B cell (primary cell): Measurements from ENCODE around the gene RBM22. TPM values are rescaled to one million over a fixed set of nuclear protein-coding genes. Genes with fewer than 3 reads are reported as not detected.

Source experiments
- ATAC-seq: fragments of 200-7000 bp; cut with Tn5 transposase; one replicate; pipeline ENCODE4 v1.10.0; 2021; ENCODE audit warnings: low read depth, mild to moderate bottlenecking, moderate number of reproducible peaks, moderate library complexity
- CTCF ChIA-PET: fragments of 350-600 bp; sonication (Branson Sonifier 250); formaldehyde crosslinking; loops from one replicate; lab custom pipeline; 2021; ENCODE audit warnings: antibody characterized with exemption, inconsistent platforms; lab: Charles Lee
- POLR2A ChIA-PET: fragments of 350-600 bp; sonication (Branson Sonifier 250); formaldehyde crosslinking; loops from one replicate; lab custom pipeline; 2021; ENCODE audit warnings: antibody characterized with exemption; lab: Charles Lee
- DNase-seq: peaks from one replicate; pipeline ENCODE4 v3.0.0; 2013
- H2AFZ ChIP-seq: 2 replicates; pipeline ENCODE4 v1.6.1; 2012; ENCODE audit warnings: mild to moderate bottlenecking, low read depth, low read length; ENCODE audit not compliant: insufficient read depth, poor library complexity, severe bottlenecking
- H3K27ac ChIP-seq, 2 donors: 1 replicate in 1 of 2; 2 replicates in 1 of 2; pipeline ENCODE4 v1.5.1; 2012 to 2013; ENCODE audit warnings: low read length in 2 of 2, mild to moderate bottlenecking in 2 of 2, moderate library complexity in 1 of 2
- H3K27me3 ChIP-seq, 4 experiments: fragments of 200-600 bp in 1 of 4; sonication (generic) in 1 of 4; replicated peaks in 1 of 4; 1 replicate in 2 of 4; 2 replicates in 2 of 4; pipeline versions ENCODE4 v1.6.1 to v1.7.0; 2013 to 2016; ENCODE audit warnings: low read length in 3 of 4, mild to moderate bottlenecking in 2 of 4, mixed read lengths in 1 of 4, moderate library complexity in 1 of 4; ENCODE audit not compliant: insufficient read depth in 4 of 4, control insufficient read depth in 3 of 4; ENCODE audit errors: control extremely low read depth in 1 of 4
- H3K36me3 ChIP-seq, 2 experiments: replicated peaks in 1 of 2; 1 replicate in 1 of 2; 2 replicates in 1 of 2; pipeline versions ENCODE4 v1.6.1 to v1.7.1; 2013; ENCODE audit warnings: low read length in 1 of 2; ENCODE audit not compliant: insufficient read depth in 2 of 2, control insufficient read depth in 1 of 2; ENCODE audit errors: control extremely low read depth in 1 of 2, extremely low read depth in 1 of 2
- H3K4me1 ChIP-seq, 2 donors: fragments of 200-600 bp in 1 of 2; sonication (generic) in 1 of 2; 1 replicate in 1 of 2; 2 replicates in 1 of 2; pipeline versions ENCODE4 v1.5.1 to v1.6.1; 2013 to 2017; ENCODE audit warnings: low read length in 2 of 2; ENCODE audit not compliant: control insufficient read depth in 2 of 2, insufficient read depth in 2 of 2
- H3K4me2 ChIP-seq: replicated peaks from 2 replicates; pipeline ENCODE3; 2012; ENCODE audit warnings: mild to moderate bottlenecking, low read depth, low read length; ENCODE audit not compliant: poor library complexity, severe bottlenecking
- H3K4me3 ChIP-seq, 5 experiments: fragments of 200-600 bp in 1 of 5; sonication (generic) in 1 of 5; 1 replicate in 3 of 5; 2 replicates in 2 of 5; pipeline versions ENCODE4 v1.5.1 to v1.7.0; 2011 to 2016; ENCODE audit warnings: low read length in 4 of 5, mild to moderate bottlenecking in 4 of 5, low read depth in 2 of 5, control low read depth in 1 of 5, moderate library complexity in 1 of 5; ENCODE audit not compliant: insufficient read depth in 1 of 5; ENCODE audit errors: control extremely low read depth in 1 of 5, extremely low read depth in 1 of 5
- H3K79me2 ChIP-seq: fragments of 200-600 bp; sonication (generic); one replicate; pipeline ENCODE4 v1.6.0; 2016; ENCODE audit warnings: low read length; ENCODE audit not compliant: control insufficient read depth, insufficient read depth
- H3K9ac ChIP-seq: fragments of 200-600 bp; sonication (generic); 2 replicates; pipeline ENCODE4 v1.6.1; 2017; ENCODE audit warnings: mild to moderate bottlenecking, low read length, moderate library complexity
- H3K9me3 ChIP-seq, 3 donors: one replicate each; pipeline versions ENCODE4 v1.6.1 to v1.7.1; 2013; ENCODE audit warnings: low read length in 2 of 3; ENCODE audit not compliant: control insufficient read depth in 2 of 3, insufficient read depth in 1 of 3; ENCODE audit errors: control extremely low read depth in 1 of 3
- H4K20me1 ChIP-seq: 2 replicates; pipeline ENCODE4 v1.6.0; 2012; ENCODE audit warnings: mild to moderate bottlenecking, low read length; ENCODE audit not compliant: insufficient read depth, control insufficient read depth, poor library complexity, severe bottlenecking
- H3K27ac Mint-ChIP-seq: one replicate; pipeline ENCODE4 v1.8.0; 2021; ENCODE audit warnings: mixed read lengths
- H3K27me3 Mint-ChIP-seq: one replicate; pipeline ENCODE4 v1.8.0; 2021; ENCODE audit warnings: mixed read lengths
- H3K4me1 Mint-ChIP-seq: one replicate; pipeline ENCODE4 v1.8.0; 2021; ENCODE audit warnings: mixed read lengths
- H3K4me3 Mint-ChIP-seq: one replicate; pipeline ENCODE4 v1.8.0; 2021; ENCODE audit warnings: mixed read lengths
- H3K9me3 Mint-ChIP-seq: one replicate; pipeline ENCODE4 v1.8.0; 2022; ENCODE audit warnings: mixed read lengths; ENCODE audit not compliant: insufficient read depth
- EZH2 ChIP-seq: IDR thresholded peaks from 2 replicates; pipeline ENCODE4 v1.6.1; 2012; ENCODE audit warnings: borderline replicate concordance, low read depth, mild to moderate bottlenecking, moderate library complexity, low read length; ENCODE audit not compliant: insufficient read depth, poor library complexity, severe bottlenecking
- WGBS: methylation state at CpG from one replicate; pipeline ENCODE4 v1.1.5; 2013; ENCODE audit warnings: missing lambda C conversion rate; ENCODE audit not compliant: insufficient coverage; 5-methylcytosine and 5-hydroxymethylcytosine counted together
- intact Hi-C: fragments of 100-400 bp; cut with micrococcal nuclease; formaldehyde crosslinking; loops from one replicate; pipeline ENCODE4 v1.10.0; 2022
- polyA plus RNA-seq: library from polyadenylated mRNA; depleted of rRNA; stranded (reverse); fragments of >200 nt; gene quantifications from 2 replicates; pipeline ENCODE4 v1.2.3, GENCODE V29; 2012
- total RNA-seq, 2 donors: library from RNA; stranded (reverse); fragments of 120-200 nt in 1 of 2; gene quantifications; 1 replicate in 1 of 2; 2 replicates in 1 of 2; pipeline versions ENCODE4 v1.2.3 to v1.2.4, GENCODE V29; 2013 to 2022
- TF ChIP-seq, protein P1 (sequence below): fragments of 200-600 bp; IDR thresholded peaks from one replicate; pipeline ENCODE4 v1.8.0; 2022; ENCODE audit warnings: antibody characterized with exemption, mild to moderate bottlenecking

RBM22 gene
- total and polyA plus RNA-seq, 2 donors (not counting 1 experiment from before 2014, with no cell fraction given) = 70.6 to 89.4 TPM

DNA sequence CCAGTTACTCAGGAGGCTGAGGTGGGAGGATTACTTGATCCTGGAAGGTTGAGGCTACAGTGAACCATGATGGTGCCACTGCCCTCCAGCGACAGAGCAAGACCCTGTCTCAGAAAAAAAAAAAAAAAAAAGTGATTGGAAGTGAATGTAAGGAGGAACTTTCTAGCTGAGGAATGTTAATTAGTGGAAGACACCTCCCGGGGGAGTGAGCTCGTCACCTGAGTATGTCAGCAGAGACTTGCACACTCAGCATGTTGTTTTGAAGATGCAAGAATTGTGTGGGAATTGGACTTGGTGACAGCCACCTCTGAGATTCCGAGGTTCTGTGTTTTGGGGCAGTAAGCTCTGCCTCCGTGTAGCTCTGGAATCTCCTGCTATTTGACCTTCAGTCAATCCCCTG is 56.8 kb downstream of the RBM22 start:
- Mint-ChIP-seq H3K9me3 (no peaks in the 10 kb centered on the region), H3K27ac (no peak overlapping the region), H3K27me3 (no peaks in the 10 kb centered on the region), H3K4me3 (no peak overlapping the region), H3K4me1 (no peaks in the 10 kb centered on the region)
- ATAC-seq = no peak
- ChIA-PET CTCF (interaction anchor here (1.2 kb wide), 1 partner anchor 32 kb away, joined by 4 read pairs; no protein-coding TSS in a partner anchor), POLR2A (interaction anchor here (0.7 kb wide), 1 partner anchor 32 kb away, joined by 13 read pairs; no protein-coding TSS in a partner anchor)
- Histone ChIP-seq H3K79me2 (no peaks in the 10 kb centered on the region), H3K36me3 (peaks cover 0 to 12% of the 10 kb centered on the region in 2 experiments), H3K27ac (no peak overlapping the region), H3K9ac (no peak overlapping the region), H3K4me1 (no peaks in the 10 kb centered on the region), H3K4me2 (no peak overlapping the region), H3K27me3 (no peaks in the 10 kb centered on the region), H3K9me3 (no peaks in the 10 kb centered on the region), H2AFZ (no peak overlapping the region), H4K20me1 (peaks cover 8% of the 10 kb centered on the region), H3K4me3 (no peak overlapping the region)
- WGBS = 86% methylated on average over 5 of the region's 5 CpGs
- intact Hi-C loops = no loop called here
- no peak for DNase-seq
- TF ChIP-seq, protein P1, sequence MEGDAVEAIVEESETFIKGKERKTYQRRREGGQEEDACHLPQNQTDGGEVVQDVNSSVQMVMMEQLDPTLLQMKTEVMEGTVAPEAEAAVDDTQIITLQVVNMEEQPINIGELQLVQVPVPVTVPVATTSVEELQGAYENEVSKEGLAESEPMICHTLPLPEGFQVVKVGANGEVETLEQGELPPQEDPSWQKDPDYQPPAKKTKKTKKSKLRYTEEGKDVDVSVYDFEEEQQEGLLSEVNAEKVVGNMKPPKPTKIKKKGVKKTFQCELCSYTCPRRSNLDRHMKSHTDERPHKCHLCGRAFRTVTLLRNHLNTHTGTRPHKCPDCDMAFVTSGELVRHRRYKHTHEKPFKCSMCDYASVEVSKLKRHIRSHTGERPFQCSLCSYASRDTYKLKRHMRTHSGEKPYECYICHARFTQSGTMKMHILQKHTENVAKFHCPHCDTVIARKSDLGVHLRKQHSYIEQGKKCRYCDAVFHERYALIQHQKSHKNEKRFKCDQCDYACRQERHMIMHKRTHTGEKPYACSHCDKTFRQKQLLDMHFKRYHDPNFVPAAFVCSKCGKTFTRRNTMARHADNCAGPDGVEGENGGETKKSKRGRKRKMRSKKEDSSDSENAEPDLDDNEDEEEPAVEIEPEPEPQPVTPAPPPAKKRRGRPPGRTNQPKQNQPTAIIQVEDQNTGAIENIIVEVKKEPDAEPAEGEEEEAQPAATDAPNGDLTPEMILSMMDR = no peak
- TF ChIP-seq EZH2 = no peak

DNA sequence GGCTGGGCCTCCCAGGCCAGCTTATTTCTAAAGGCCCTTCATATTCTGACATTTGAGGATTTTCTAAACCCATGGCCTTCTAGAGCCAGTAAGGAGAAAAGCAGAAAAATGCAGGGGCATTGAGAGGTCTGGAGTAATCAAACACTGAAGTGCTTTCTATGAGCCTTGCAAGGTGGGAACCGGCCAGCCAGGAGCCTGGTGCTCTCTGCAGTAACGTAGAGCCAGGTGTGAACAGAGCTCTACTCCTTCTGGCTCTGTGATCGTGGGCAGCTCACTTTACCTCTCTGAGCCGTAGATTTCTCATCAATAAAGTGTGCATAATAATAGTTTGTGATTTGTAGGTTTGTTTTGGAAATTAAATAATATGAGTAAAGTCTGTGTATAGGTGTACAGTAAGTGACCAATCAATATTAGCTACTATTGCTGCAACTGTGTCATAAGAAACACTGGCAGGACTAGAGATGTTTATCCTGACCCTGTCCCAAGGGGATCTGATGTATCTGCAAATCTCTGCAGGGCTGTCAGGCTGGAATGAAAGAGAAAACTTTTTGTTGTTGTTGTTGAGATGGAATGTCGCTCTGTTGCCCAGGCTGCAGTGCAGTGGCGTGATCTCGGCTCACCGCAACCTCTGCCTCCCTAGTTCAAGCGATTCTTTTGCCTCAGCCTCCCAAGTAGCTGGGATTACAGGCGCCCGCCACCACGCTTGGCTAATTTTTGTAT is 57.7 kb downstream of the RBM22 start:
- no peak overlapping the region for H3K27ac Mint-ChIP-seq
- H4K20me1 ChIP-seq = peaks cover 8% of the 10 kb centered on the region
- H3K9me3 Mint-ChIP-seq = no peaks in the 10 kb centered on the region
- peaks cover 1% of the 10 kb centered on the region for H3K4me1 Mint-ChIP-seq
- peaks cover 0 to 5% of the 10 kb centered on the region in 2 experiments for H3K36me3 ChIP-seq
- ChIA-PET CTCF (interaction anchor here (1.2 to 1.6 kb wide), 2 partner anchors 8 to 31 kb away, joined by 4 to 5 read pairs; no protein-coding TSS in a partner anchor), POLR2A (no interaction called here)
- intact Hi-C loops = no loop called here
- H3K9me3 ChIP-seq = no peaks in the 10 kb centered on the region
- H3K4me1 ChIP-seq = no peaks in the 10 kb centered on the region
- H3K27me3 ChIP-seq = no peaks in the 10 kb centered on the region
- no peaks in the 10 kb centered on the region for H3K27me3 Mint-ChIP-seq
- H2AFZ ChIP-seq = no peak overlapping the region
- WGBS = 100% methylated on average over 3 of the region's 12 CpGs
- ATAC-seq (no peak), DNase-seq (no peak)
- no peak overlapping the region for H3K9ac ChIP-seq
- no peak overlapping the region for H3K4me3 ChIP-seq
- no peak overlapping the region for H3K27ac ChIP-seq
- H3K4me3 Mint-ChIP-seq = no peak overlapping the region
- TF ChIP-seq, protein P1 = no peak
- no peak for TF ChIP-seq EZH2
- no peaks in the 10 kb centered on the region for H3K79me2 ChIP-seq
- H3K4me2 ChIP-seq = no peak overlapping the region
